GM12878 (cell line): ENCODE measurements around the gene WDFY4. TPM values are rescaled to one million over a fixed set of nuclear protein-coding genes. Genes with fewer than 3 reads are reported as not detected.

Experiments
- ATAC-seq: fragments of 200-7000 bp; cut with Tn5 transposase; 3 replicates; pipeline ENCODE4 v1.9.1; 2020; ENCODE audit warnings: mild to moderate bottlenecking, moderate library complexity
- BruUV-seq: library from RNA; stranded (reverse); fragments of 400-500 nt; replicated peaks from 2 replicates; lab custom pipeline; 2021; lab: Mats Ljungman, UMichigan
- CTCF ChIA-PET: fragments of 300-600 bp; sonication (Branson Sonifier 250); formaldehyde crosslinking; extraction: SDS; loops from one replicate; lab custom pipeline; 2021; ENCODE audit warnings: inconsistent platforms; lab: Yijun Ruan, JAX
- POLR2A ChIA-PET: fragments of 350-600 bp; formaldehyde crosslinking; extraction: SDS; loops from one replicate; lab custom pipeline; 2021; ENCODE audit warnings: inconsistent platforms; lab: Charles Lee
- RAD21 ChIA-PET: fragments of 300-600 bp; sonication (Branson Sonifier 250); formaldehyde crosslinking; loops from one replicate; lab custom pipeline; 2023; ENCODE audit warnings: antibody characterized with exemption; ENCODE audit not compliant: unreplicated experiment; lab: Charles Lee
- SMC1A ChIA-PET: fragments of 300-600 bp; sonication (Branson Sonifier 250); formaldehyde crosslinking; loops from one replicate; lab custom pipeline; 2023; ENCODE audit not compliant: unreplicated experiment, uncharacterized antibody; lab: Charles Lee
- DNase-seq: peaks from one replicate; pipeline ENCODE4 v3.0.0-alpha.2; 2011; ENCODE audit warnings: low read depth, low spot score
- FAIRE-seq: peaks from 3 replicates; lab custom pipeline; 2011; peaks lifted over from hg19 to GRCh38; lab: Jason Lieb, UNC
- H2AFZ ChIP-seq: 2 replicates; pipeline ENCODE4 v1.6.0; 2011; ENCODE audit warnings: low read depth, low read length, control low read depth; ENCODE audit not compliant: control insufficient read depth
- H3K27ac ChIP-seq: 2 replicates; pipeline ENCODE4 v1.5.1; 2011; ENCODE audit warnings: control low read depth; ENCODE audit not compliant: control insufficient read depth, insufficient read depth
- H3K27me3 ChIP-seq, 2 experiments: replicated peaks in 1 of 2; 2 replicates each; pipeline versions ENCODE4 v1.6.0 to v1.6.1; 2011; ENCODE audit warnings: low read length in 1 of 2; ENCODE audit not compliant: control insufficient read depth in 2 of 2, insufficient read depth in 2 of 2
- H3K36me3 ChIP-seq, 2 experiments: 2 replicates each; pipeline ENCODE4 v1.5.1; 2011; ENCODE audit warnings: low read length in 1 of 2; ENCODE audit not compliant: control insufficient read depth in 2 of 2, insufficient read depth in 2 of 2
- H3K4me1 ChIP-seq: 2 replicates; pipeline ENCODE4 v1.6.1; 2011; ENCODE audit warnings: mild to moderate bottlenecking, low read length, moderate library complexity, mixed read lengths; ENCODE audit not compliant: control insufficient read depth, insufficient read depth
- H3K4me2 ChIP-seq: 2 replicates; pipeline ENCODE4 v1.6.0; 2011; ENCODE audit warnings: control low read depth; ENCODE audit not compliant: control insufficient read depth, insufficient read depth
- H3K4me3 ChIP-seq: fragments of 200-600 bp; sonication (generic); 2 replicates; pipeline ENCODE4 v1.5.1; 2016
- H3K79me2 ChIP-seq: 2 replicates; pipeline ENCODE4 v1.6.0; 2011; ENCODE audit warnings: low read length; ENCODE audit not compliant: control insufficient read depth, insufficient read depth
- H3K9ac ChIP-seq: 2 replicates; pipeline ENCODE4 v1.8.0; 2011; ENCODE audit warnings: low read length, control low read depth, mixed read lengths; ENCODE audit not compliant: control insufficient read depth, insufficient read depth
- H3K9me3 ChIP-seq: replicated peaks from 3 replicates; pipeline ENCODE4 v1.5.1; 2011; ENCODE audit warnings: mild to moderate bottlenecking, low read length; ENCODE audit not compliant: control insufficient read depth, insufficient read depth
- H4K20me1 ChIP-seq: 2 replicates; pipeline ENCODE4 v1.6.0; 2011; ENCODE audit not compliant: control insufficient read depth, insufficient read depth
- BMI1 ChIP-seq: fragments of 450-650 bp; IDR thresholded peaks from 2 replicates; pipeline ENCODE4 v1.6.1; 2016; ENCODE audit warnings: mild to moderate bottlenecking, moderate library complexity, borderline replicate concordance
- CBFB ChIP-seq: IDR thresholded peaks from 2 replicates; pipeline ENCODE4 v1.6.1; 2016; ENCODE audit warnings: antibody characterized with exemption, low read depth
- E4F1 ChIP-seq: fragments of 450-650 bp; IDR thresholded peaks from 2 replicates; pipeline ENCODE4 v1.6.1; 2018; ENCODE audit warnings: borderline replicate concordance, mild to moderate bottlenecking; ENCODE audit not compliant: partially characterized antibody
- NR2C2 ChIP-seq: IDR thresholded peaks from 2 replicates; pipeline ENCODE4 v1.6.1; 2011; ENCODE audit warnings: borderline replicate concordance, low read depth; ENCODE audit not compliant: control insufficient read depth, insufficient read length
- SMARCA5 ChIP-seq: fragments of 450-650 bp; IDR thresholded peaks from 2 replicates; pipeline ENCODE4 v1.6.1; 2017; ENCODE audit warnings: mild to moderate bottlenecking
- USF2 ChIP-seq: IDR thresholded peaks from 2 replicates; pipeline ENCODE4 v1.6.1; 2011; ENCODE audit warnings: low read depth, low read length, improper control_type of control experiment, borderline replicate concordance
- WRNIP1 ChIP-seq: IDR thresholded peaks from 2 replicates; pipeline ENCODE4 v1.6.1; 2011; ENCODE audit warnings: low read depth, low read length, improper control_type of control experiment, borderline replicate concordance
- ZNF24 ChIP-seq: fragments of 450-650 bp; IDR thresholded peaks from 2 replicates; pipeline ENCODE4 v1.6.1; 2017; ENCODE audit warnings: antibody characterized with exemption, mild to moderate bottlenecking
- ZNF274 ChIP-seq: IDR thresholded peaks from one replicate; pipeline ENCODE4 v1.8.0; 2011; ENCODE audit not compliant: insufficient read length, insufficient read depth
- ZSCAN29 ChIP-seq: fragments of 450-650 bp; IDR thresholded peaks from 2 replicates; pipeline ENCODE4 v1.6.1; 2017; ENCODE audit warnings: mild to moderate bottlenecking, moderate library complexity
- WGBS: methylation state at CpG from one replicate; pipeline ENCODE4 v1.1.6; 2016; ENCODE audit warnings: low lambda C conversion rate; ENCODE audit not compliant: insufficient replicate concordance, insufficient coverage; ENCODE audit errors: missing lambda C conversion rate; 5-methylcytosine and 5-hydroxymethylcytosine counted together
- in situ Hi-C: fragments of 300-500 bp; cut with MboI; formaldehyde crosslinking; loops from 9 replicates; pipeline ENCODE4 v1.14.3; 2018; ENCODE audit warnings: mixed read lengths
- intact Hi-C: fragments of 100-400 bp; cut with micrococcal nuclease; formaldehyde crosslinking; loops from one replicate; pipeline ENCODE4 v1.14.2; 2022; ENCODE audit not compliant: unreplicated experiment
- polyA plus RNA-seq, 11 experiments: library from polyadenylated mRNA; depleted of rRNA in 4 of 11; unstranded in 6 of 11; stranded (reverse) in 5 of 11; fragments of >200 nt; fragmentation: Nextera tagmentation in 4 of 11; fragmentation: Illumina TruSeq in 1 of 11; extraction: Ambion mirVana in 4 of 11; extraction: Trizol in 1 of 11; gene quantifications; 1 replicate in 1 of 11; 2 replicates in 10 of 11; pipeline versions ENCODE4 v1.2.1 to v1.2.3, GENCODE V29; 2011 to 2016; ENCODE audit warnings: inconsistent platforms in 2 of 11, missing spikeins in 2 of 11, low read depth in 1 of 11
- total RNA-seq, 4 experiments: library from RNA; depleted of rRNA in 3 of 4; stranded (reverse); fragments of >200 nt in 3 of 4; fragmentation: Illumina TruSeq in 1 of 4; extraction: Trizol in 1 of 4; gene quantifications; 2 replicates each; pipeline versions ENCODE4 v1.2.1 to v1.2.3, GENCODE V29; 2013 to 2021
- TF ChIP-seq, protein P1 (sequence below): fragments of 450-650 bp; formaldehyde crosslinking; IDR thresholded peaks from 2 replicates; pipeline ENCODE4 v1.5.0; 2022; ENCODE audit warnings: mild to moderate bottlenecking, missing genetic modification characterization

WDFY4 gene
- total and polyA plus RNA-seq, 10 of the 15 experiments (the other 5 are each of a cell fraction or from before 2014, with no cell fraction given), result 13.5 to 132 (median 47.3) TPM

GRCh38 chr10:48821111-48821510, 136.4 kb downstream of the WDFY4 start:
- RAD21 ChIA-PET, result no interaction called here
- intact Hi-C loops (no loop called here), in situ Hi-C loops (no loop called here)
- POLR2A ChIA-PET, result no interaction called here
- 53% methylated on average over 3 of the region's 4 CpGs for WGBS
- Histone ChIP-seq H2AFZ (no peak overlapping the region), H4K20me1 (no peaks in the 10 kb centered on the region), H3K4me2 (no peak overlapping the region), H3K79me2 (no peaks in the 10 kb centered on the region), H3K27ac (no peak overlapping the region), H3K9me3 (no peaks in the 10 kb centered on the region), H3K36me3 (peaks cover 23 to 28% of the 10 kb centered on the region in 2 experiments; a peak in 3 of 4 replicates), H3K9ac (no peak overlapping the region), H3K27me3 (no peaks in the 10 kb centered on the region), H3K4me3 (no peak overlapping the region), H3K4me1 (no peaks in the 10 kb centered on the region)
- FAIRE-seq (no peak), DNase-seq (no peak), ATAC-seq (no peak; the same call in 2 of the 3 replicates)
- SMC1A ChIA-PET, result no interaction called here
- TF ChIP-seq BMI1 (no peak), USF2 (no peak), ZSCAN29 (no peak), CBFB (no peak), NR2C2 (no peak)
- BruUV-seq, result no TSS peak
- CTCF ChIA-PET, result no interaction called here

GRCh38 chr10:48821692-48822091, 137.0 kb downstream of the WDFY4 start:
- Histone ChIP-seq H3K4me3 (no peak overlapping the region), H3K9ac (no peak overlapping the region), H3K27me3 (no peaks in the 10 kb centered on the region), H3K4me2 (no peak overlapping the region), H4K20me1 (no peaks in the 10 kb centered on the region), H3K4me1 (no peaks in the 10 kb centered on the region), H3K79me2 (no peaks in the 10 kb centered on the region), H3K27ac (no peak overlapping the region), H3K9me3 (no peaks in the 10 kb centered on the region), H3K36me3 (peaks cover 23 to 28% of the 10 kb centered on the region in 2 experiments; a peak in 3 of 4 replicates), H2AFZ (no peak overlapping the region)
- SMC1A ChIA-PET, result no interaction called here
- WGBS, result 100% methylated on average over 3 of the region's 3 CpGs
- no peak for FAIRE-seq
- peak; percentile 34 for ATAC-seq
- CTCF ChIA-PET, result no interaction called here
- POLR2A ChIA-PET, result no interaction called here
- in situ Hi-C loops (no loop called here), intact Hi-C loops (no loop called here)
- BruUV-seq, result no TSS peak
- DNase-seq, result no peak
- RAD21 ChIA-PET, result no interaction called here
- no peak for TF ChIP-seq ZNF274
- no peak for TF ChIP-seq E4F1
- TF ChIP-seq, protein P1, sequence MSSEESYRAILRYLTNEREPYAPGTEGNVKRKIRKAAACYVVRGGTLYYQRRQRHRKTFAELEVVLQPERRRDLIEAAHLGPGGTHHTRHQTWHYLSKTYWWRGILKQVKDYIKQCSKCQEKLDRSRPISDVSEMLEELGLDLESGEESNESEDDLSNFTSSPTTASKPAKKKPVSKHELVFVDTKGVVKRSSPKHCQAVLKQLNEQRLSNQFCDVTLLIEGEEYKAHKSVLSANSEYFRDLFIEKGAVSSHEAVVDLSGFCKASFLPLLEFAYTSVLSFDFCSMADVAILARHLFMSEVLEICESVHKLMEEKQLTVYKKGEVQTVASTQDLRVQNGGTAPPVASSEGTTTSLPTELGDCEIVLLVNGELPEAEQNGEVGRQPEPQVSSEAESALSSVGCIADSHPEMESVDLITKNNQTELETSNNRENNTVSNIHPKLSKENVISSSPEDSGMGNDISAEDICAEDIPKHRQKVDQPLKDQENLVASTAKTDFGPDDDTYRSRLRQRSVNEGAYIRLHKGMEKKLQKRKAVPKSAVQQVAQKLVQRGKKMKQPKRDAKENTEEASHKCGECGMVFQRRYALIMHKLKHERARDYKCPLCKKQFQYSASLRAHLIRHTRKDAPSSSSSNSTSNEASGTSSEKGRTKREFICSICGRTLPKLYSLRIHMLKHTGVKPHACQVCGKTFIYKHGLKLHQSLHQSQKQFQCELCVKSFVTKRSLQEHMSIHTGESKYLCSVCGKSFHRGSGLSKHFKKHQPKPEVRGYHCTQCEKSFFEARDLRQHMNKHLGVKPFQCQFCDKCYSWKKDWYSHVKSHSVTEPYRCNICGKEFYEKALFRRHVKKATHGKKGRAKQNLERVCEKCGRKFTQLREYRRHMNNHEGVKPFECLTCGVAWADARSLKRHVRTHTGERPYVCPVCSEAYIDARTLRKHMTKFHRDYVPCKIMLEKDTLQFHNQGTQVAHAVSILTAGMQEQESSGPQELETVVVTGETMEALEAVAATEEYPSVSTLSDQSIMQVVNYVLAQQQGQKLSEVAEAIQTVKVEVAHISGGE (CRISPR knock-in tag), result no peak
- no peak for TF ChIP-seq WRNIP1
- no peak for TF ChIP-seq SMARCA5
- no peak for TF ChIP-seq ZNF24
